Measurements from ENCODE around the gene DAAM2. TPM values are rescaled to one million over a fixed set of nuclear protein-coding genes. Genes with fewer than 3 reads are reported as not detected.

Gene DAAM2
- not detected for polyA plus RNA-seq (2012; ENCODE audit: insufficient read depth, insufficient read length, low read depth)

DNA sequence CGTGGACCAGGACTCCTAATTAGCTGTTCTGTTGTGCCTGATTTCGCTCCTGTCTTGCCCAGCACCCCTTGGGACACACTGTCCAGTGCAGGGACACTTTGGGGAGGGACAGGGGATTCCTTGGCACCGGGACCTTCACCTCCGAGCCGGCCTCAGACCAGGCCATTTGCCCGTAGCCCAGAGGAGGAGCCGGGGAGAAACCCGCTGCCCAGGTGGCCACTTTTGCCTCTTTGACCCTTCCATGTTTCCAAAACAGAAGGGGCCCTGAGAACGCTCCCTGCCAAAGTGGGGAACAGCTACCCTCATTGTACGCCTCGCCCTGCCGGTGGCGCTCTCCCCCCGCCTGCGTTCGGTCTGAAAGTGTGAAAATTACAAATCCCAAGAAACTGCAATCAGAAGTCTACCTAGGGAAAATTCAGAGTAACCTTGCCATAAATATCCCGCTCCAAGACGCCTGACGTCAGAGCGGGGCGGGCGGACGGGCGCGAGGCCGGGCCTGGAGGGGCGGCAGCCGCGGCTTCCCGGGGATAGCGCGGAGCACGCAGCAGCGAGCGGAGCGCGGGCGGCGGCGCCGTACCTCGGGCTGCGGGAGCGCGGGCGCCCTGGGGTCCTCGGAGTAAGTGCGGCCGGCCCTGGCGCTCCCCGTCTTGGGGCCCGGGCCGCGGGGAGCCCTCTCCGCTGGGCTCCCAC lies at the start of gene DAAM2:
DAAM2 (plus strand) TSS at position 527 of the 690 bp plus-strand sequence. CDS start 63,927 bp downstream, outside the sequence.
- Histone ChIP-seq H3K4me3 (ENCODE audit: low read depth, low read length) (no peak within 1 kb of the TSS), H3K27me3 (peaks cover 35% of the 10 kb centered on the region), H3K36me3 (no peaks in the 10 kb centered on the region), H3K4me1 (no peaks in the 10 kb centered on the region), H3K9me3 (no peaks in the 10 kb centered on the region)
- TF ChIP-seq, protein P1, sequence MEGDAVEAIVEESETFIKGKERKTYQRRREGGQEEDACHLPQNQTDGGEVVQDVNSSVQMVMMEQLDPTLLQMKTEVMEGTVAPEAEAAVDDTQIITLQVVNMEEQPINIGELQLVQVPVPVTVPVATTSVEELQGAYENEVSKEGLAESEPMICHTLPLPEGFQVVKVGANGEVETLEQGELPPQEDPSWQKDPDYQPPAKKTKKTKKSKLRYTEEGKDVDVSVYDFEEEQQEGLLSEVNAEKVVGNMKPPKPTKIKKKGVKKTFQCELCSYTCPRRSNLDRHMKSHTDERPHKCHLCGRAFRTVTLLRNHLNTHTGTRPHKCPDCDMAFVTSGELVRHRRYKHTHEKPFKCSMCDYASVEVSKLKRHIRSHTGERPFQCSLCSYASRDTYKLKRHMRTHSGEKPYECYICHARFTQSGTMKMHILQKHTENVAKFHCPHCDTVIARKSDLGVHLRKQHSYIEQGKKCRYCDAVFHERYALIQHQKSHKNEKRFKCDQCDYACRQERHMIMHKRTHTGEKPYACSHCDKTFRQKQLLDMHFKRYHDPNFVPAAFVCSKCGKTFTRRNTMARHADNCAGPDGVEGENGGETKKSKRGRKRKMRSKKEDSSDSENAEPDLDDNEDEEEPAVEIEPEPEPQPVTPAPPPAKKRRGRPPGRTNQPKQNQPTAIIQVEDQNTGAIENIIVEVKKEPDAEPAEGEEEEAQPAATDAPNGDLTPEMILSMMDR (IDR thresholded peaks at IDR 0.05; ENCODE audit: low read depth, low read length) = no peak
- DNase-seq = no peak

DNA sequence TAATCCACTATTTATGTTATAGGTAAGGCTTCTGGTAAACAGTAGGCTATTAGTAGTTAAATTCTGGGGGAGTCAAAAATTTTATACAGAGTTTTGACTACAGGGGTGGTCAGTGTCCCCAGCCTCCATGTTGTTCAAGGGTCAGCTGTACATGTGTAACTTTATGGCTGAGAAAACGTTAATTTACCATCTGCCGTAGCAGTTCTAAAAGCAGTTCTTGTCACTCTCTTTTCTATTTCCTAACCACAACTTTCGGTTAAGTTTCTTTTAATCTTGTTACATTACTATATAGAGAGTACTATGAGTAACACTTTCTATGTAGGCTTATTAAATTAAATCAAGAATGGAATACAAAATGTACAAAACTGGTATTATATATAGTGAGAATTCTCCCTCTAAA lies 45.4 kb upstream of the DAAM2 start:
- DNase-seq = no peak
- TF ChIP-seq, protein P1 (IDR thresholded peaks at IDR 0.05; ENCODE audit: low read depth, low read length) = no peak
- H3K36me3 ChIP-seq = no peaks in the 10 kb centered on the region
- no peaks in the 10 kb centered on the region for H3K27me3 ChIP-seq
- H3K4me1 ChIP-seq = no peaks in the 10 kb centered on the region
- no peaks in the 10 kb centered on the region for H3K9me3 ChIP-seq
- no peak overlapping the region for H3K4me3 ChIP-seq (ENCODE audit: low read depth, low read length)

DNA sequence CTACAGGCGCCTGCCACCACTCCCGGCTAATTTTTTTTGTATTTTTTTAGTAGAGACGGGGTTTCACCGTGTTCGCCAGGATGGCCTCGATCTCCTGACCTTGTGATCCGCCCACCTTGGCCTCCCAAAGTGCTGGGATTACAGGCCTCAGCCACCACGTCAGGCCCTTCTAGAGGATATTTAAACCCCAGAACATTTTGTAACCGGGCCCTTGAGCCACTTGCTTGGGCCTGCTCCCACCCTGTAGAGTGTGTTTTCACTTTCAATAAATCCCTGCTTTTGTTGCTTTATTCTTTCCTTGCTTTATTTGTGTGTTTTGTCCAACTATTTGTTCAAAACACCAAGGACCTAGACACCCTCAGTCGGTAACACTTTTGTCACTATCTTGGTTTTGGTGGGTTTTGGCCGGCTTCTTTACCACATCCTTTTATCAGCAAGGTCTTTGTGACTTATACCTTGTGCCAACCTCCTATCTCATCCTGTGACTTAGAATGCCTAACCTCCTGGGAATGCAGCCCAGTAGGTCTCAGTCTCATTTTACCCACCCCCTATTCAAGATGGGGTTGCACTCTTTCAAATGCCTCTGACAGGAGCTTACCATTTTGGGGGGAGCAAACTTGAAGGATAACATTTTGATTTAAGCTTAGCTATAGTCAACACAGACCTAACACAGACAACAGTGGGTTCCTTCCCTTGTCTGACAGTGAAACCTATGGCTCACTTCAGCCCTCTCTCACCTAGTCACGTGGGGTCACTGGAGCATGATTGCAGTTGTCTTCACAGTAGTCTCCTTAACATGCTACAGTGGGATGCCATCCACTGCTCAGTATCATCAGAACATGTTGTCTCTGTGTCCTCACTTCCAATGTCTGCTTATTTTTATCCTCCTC lies 39.1 kb upstream of the DAAM2 start:
- no peaks in the 10 kb centered on the region for H3K9me3 ChIP-seq
- H3K27me3 ChIP-seq = no peaks in the 10 kb centered on the region; the same call in 1 of the 2 replicates
- DNase-seq = no peak
- no peak overlapping the region for H3K4me3 ChIP-seq (ENCODE audit: low read depth, low read length)
- no peaks in the 10 kb centered on the region for H3K36me3 ChIP-seq
- TF ChIP-seq, protein P1 (IDR thresholded peaks at IDR 0.05; ENCODE audit: low read depth, low read length) = no peak
- no peaks in the 10 kb centered on the region for H3K4me1 ChIP-seq

DNA sequence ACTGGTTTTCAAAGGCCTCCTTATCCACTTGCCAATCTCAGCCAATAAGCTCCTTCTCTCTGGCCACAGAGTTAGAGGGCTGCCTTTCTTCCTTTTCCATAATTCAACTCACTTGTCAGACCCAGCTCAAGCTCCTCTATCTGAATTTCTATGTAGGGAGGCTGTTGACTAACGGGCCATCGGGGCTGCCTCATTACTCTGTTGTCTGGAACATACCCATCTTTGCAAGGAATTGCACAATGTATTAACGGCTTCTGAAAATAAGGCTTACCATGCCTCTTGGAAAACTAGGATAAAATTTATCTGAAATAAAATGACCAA lies 38.5 kb upstream of the DAAM2 start:
- no peaks in the 10 kb centered on the region for H3K9me3 ChIP-seq
- TF ChIP-seq, protein P1 (IDR thresholded peaks at IDR 0.05; ENCODE audit: low read depth, low read length) = no peak

DNA sequence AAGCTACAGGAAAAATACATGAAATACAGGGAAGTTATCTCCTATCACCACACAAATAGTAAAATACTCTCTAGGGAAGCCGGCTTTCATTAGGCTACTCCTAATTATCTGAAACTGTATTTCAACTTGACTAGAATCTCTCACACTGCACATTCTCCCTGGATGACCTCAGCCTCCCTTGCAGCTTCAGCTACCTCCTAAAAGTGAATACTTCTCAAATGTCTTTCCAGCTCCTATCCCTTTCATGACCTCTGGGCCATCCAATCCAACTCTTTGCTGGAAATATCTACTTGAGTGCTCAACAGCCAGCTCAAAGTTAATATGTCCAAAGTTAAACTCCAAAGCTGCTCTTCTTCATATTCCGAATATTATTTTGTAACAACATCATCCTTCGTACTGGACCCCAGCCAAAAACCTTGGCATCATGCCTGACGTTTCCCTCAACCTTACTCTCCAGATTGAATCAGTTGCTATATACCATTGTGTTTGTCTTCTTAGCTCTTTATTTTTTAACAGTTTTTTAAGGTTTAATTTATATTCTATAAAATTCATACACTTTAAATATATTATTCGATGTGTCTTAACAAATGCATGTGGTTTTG lies 37.6 kb upstream of the DAAM2 start:
- Histone ChIP-seq H3K27me3 (no peaks in the 10 kb centered on the region; the same call in none of the 2 replicates), H3K9me3 (no peaks in the 10 kb centered on the region), H3K36me3 (no peaks in the 10 kb centered on the region), H3K4me1 (no peaks in the 10 kb centered on the region), H3K4me3 (ENCODE audit: low read depth, low read length) (no peak overlapping the region)
- TF ChIP-seq, protein P1 (IDR thresholded peaks at IDR 0.05; ENCODE audit: low read depth, low read length) = no peak
- DNase-seq = no peak

More for the DNA sequence above, 38.5 kb upstream of the DAAM2 start:
- no peak for DNase-seq
- Histone ChIP-seq H3K36me3 (no peaks in the 10 kb centered on the region), H3K4me3 (ENCODE audit: low read depth, low read length) (no peak overlapping the region), H3K27me3 (no peaks in the 10 kb centered on the region; the same call in 1 of the 2 replicates), H3K4me1 (no peaks in the 10 kb centered on the region)

Measured in BE2C (cell line).